Body of pancreas (tissue), 4 donors: Measurements from ENCODE around the gene SEMG2.

Source experiments
- POLR2A ChIP-seq, 3 donors: fragments of 450-650 bp; IDR thresholded peaks; one replicate each; pipeline ENCODE4 v1.6.1; 2016; ENCODE audit warnings: antibody characterized with exemption in 3 of 3, mild to moderate bottlenecking in 2 of 3
- TF ChIP-seq, protein P1 (sequence below), 7 experiments: fragments of 450-650 bp in 4 of 7; fragments of 200-600 bp in 3 of 7; sonication (generic) in 3 of 7; IDR thresholded peaks; one replicate each; pipeline ENCODE4 v1.5.1; 2016 to 2019; ENCODE audit warnings: antibody characterized with exemption in 7 of 7

- TF ChIP-seq, protein P1, sequence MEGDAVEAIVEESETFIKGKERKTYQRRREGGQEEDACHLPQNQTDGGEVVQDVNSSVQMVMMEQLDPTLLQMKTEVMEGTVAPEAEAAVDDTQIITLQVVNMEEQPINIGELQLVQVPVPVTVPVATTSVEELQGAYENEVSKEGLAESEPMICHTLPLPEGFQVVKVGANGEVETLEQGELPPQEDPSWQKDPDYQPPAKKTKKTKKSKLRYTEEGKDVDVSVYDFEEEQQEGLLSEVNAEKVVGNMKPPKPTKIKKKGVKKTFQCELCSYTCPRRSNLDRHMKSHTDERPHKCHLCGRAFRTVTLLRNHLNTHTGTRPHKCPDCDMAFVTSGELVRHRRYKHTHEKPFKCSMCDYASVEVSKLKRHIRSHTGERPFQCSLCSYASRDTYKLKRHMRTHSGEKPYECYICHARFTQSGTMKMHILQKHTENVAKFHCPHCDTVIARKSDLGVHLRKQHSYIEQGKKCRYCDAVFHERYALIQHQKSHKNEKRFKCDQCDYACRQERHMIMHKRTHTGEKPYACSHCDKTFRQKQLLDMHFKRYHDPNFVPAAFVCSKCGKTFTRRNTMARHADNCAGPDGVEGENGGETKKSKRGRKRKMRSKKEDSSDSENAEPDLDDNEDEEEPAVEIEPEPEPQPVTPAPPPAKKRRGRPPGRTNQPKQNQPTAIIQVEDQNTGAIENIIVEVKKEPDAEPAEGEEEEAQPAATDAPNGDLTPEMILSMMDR (IDR thresholded peaks at IDR 0.05) = no peak
- TF ChIP-seq POLR2A (IDR thresholded peaks at IDR 0.05) = no peak
Measured at GRCh38 chr20:45191926-45192325, 29.2 kb upstream of the SEMG2 start.
